Measurements from ENCODE around the gene XPR1.
"Not testable (repeated sequence)": the region's sequence is repeated elsewhere in the genome, so short reads cannot be mapped to it uniquely, and the experiment has no call there.

Gene XPR1

DNA sequence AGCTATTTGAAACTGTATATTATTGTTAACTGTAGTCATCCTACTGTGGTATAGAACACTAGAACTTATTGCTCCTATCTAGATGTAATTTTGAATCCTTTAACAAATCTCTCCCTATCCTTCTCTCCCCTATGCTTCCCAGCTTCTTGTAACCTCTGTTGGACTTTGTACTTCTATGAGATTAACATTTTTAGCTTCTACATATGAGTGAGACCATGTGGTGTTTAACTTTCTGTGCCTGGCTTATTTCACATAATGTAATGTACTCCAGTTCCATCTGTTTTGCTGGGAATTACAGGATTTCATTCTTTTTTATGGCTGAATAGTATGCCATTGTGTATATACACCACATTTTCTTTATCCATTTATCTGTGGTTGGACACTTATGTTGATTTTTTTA lies 216.4 kb downstream of the XPR1 start:
- no peak for DNase-seq

GRCh38 chr1:180849031-180849775 lies 217.4 kb downstream of the XPR1 start:
- no peak for DNase-seq

GRCh38 chr1:180851995-180852887 lies 220.4 kb downstream of the XPR1 start:
- no peak for DNase-seq

GRCh38 chr1:180854001-180854400 lies 222.2 kb downstream of the XPR1 start:
- DNase-seq, result no peak

DNA sequence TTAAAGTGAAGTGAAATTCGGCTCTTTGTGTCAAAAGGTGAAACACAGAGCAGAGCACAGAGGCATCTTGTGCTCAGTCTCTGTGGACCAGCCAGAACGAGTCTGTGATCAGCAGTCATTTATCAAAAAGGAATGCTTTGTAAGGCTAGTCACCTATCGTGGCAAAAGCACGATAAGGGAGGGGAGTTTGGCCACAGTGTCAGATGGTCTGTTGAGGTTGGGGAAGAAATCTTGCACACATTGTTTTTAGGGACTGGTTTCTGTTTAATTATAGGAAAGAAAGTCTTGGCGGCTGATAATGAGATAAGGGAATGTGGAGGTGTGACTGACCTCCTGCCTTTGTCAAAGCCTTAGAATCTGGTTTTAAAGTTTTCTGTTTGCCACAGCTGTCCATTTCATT lies 222.6 kb downstream of the XPR1 start:
- DNase-seq, result no peak

GRCh38 chr1:180857947-180858725 lies 226.3 kb downstream of the XPR1 start:
- not testable (repeated sequence) for DNase-seq

GRCh38 chr1:180859306-180859705 lies 227.5 kb downstream of the XPR1 start:
- no peak for DNase-seq

GRCh38 chr1:180860535-180860934 lies 228.7 kb downstream of the XPR1 start:
- DNase-seq, result no peak

- DNase-seq, result no peak
Observed at GRCh38 chr1:180862305-180862704, 230.5 kb downstream of the XPR1 start.

DNA sequence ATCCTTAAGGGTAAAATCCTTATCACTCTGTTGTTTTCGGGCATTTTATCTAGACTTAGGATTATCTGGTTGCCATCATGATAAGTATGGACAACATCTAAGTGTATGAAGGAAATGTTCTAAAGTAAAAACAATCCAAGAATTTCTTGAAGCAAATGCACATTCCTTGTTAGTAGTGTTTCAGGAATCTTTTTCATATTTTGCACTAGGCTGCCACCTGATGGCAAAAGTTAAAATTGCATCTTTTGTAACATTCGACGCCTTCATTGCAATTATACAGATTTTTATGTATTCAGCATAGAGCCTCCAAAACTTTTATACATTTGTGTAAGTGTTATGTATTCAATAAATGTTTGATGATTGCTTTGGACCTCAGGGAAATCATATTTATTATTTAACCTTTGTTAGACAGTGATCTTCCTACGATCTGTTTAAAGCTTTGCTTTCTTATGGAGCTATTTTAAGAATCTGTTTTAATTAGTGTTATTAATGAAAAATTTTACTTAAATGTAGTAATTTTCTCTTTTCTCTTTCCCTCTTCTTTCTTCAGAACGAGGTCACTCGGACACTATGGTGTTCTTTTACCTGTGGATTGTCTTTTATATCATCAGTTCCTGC lies 231.4 kb downstream of the XPR1 start:
- no peak for DNase-seq

DNA sequence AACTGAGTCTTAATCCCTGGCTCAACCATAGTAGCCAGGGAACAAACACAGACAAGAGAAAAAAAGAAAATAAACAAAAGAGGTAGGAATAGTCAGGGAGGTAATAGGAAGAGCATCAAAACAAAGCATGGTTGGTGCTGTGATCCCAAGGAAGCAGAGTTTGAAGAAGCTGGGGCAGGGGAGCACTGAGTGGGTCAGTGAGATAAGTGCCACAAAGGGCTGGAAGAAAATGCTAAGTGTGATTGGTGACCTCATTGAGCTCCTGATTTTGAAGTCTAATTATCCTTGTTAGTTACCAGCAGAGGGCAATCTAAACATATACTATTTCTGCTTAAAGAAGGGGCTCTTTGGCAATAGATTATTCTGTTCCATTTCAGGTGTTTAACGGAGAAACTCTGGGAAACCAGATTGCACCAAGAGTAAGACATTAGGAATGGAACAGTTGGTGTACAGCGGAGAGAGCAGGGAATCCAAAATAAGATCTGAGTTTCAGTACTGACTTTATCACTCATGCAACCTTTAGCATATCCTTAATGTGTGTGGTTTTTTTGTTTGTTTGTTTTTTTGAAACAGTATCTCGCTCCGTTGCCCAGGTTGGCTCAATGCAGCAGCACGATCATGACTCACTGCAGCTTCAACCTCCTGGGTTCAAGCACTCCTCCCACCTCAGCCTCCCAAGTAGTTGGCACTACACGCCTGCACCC lies 250.1 kb downstream of the XPR1 start:
- peak; percentile 12 for DNase-seq

DNA sequence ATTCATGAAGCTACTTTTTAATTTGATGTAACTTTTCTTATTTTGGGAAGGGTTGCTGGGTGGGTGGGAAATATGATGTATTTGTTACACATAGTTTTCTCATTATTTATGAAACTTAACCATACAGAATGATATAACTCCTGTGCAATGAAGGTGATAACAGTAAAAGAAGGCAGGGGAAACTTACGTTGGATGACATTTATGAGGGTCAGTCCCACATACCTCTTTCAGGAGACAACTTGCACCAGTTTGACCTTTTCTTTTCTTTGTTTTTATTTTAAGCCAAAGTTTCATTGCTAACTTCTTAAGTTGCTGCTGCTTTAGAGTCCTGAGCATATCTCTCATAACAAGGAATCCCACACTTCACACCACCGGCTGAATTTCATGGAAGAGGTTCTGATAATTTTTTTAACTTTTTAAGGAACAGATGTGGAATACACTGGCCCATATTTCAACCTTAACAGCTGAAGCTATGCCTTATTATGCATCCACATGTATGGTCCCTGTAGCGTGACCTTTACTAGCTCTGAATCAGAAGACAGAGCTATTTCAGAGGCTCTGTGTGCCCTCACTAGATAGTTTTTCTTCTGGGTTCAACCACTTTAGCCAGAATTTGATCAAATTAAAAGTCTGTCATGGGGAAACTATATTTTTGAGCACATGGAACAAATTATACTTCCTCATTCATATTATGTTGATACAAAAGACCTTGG lies 252.9 kb downstream of the XPR1 start:
- no peak for DNase-seq

DNA sequence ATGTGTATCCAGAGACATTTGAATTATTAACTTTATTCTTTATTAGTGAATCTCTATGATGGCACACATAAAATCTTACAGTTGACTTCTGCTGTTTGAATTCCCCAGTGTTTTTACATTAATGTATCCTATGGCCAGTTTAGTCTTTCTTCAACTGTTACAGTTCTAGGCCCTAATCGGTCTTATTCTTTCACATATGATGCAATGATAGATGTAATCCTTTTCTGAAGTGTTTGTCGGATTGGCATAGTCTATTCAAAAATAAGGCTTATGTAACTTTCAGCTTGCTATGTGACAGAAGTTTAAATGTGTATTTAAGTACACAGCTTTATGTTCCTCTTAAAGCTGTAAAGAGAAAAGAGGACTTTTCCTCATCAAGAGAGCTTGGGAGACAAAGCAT lies 254.5 kb downstream of the XPR1 start:
- no peak for DNase-seq

DNA sequence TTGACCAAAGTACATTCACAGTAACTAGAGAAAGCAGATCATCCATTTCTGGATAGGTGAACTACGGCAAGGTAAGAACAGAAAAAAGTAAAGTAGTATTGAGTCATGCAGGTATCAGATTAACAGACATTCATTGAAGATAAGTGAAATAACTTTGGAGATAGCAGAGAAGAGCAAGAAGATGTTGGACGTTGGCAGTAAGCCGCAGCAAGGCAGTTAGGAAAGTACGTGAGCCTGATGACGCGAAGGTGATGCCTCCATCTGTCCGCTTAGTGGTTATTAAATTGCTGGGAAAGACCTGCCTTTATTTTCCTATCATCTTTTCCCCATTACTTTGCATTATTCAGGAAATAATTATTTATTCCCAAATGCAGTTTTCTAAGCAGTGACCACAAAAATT lies 256.0 kb downstream of the XPR1 start:
- DNase-seq, result no peak

GRCh38 chr1:180888870-180889269 lies 257.0 kb downstream of the XPR1 start:
- DNase-seq, result no peak

DNA sequence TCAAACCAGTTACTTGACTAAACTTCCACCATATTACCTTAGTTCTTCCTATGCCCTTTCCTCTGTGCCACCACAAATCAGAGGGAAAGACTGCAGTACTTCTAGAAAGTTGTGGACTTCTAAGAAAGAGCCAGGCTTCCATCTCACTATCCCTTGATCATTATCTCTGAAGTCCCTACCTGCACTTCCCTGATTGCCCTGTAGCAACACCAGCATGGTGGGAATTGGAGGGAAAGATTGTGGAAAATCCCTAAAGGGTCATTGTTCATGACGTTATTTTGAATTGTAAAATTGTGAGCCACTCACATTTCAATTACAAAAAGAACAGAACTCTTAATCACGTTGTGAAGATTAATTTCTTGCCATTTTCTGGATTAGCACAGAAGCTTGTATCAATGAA lies 257.5 kb downstream of the XPR1 start:
- DNase-seq, result no peak

- DNase-seq, result no peak
Observed at GRCh38 chr1:180892272-180892671, 260.4 kb downstream of the XPR1 start.

DNA sequence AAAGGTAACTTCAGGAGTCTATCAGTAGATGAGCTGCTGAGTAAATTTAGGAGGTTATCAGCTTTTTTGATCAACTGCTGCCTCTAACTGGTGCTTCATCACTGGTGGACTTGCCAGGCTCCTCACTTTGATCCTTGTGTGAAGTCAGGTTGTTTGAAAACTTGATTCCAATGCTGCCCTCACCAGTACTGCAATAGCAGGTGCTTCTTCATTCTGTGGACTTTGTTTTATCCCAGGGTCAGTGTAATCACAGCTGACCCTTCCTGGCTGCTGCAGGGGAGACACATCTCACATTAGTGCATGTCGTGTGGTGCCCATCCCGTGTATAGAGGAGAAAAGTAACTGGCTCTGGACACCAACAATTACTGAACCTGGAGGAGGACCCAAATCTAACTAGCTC lies 260.9 kb downstream of the XPR1 start:
- no peak for DNase-seq

GRCh38 chr1:180893614-180894013 lies 261.8 kb downstream of the XPR1 start:
- no peak for DNase-seq

DNA sequence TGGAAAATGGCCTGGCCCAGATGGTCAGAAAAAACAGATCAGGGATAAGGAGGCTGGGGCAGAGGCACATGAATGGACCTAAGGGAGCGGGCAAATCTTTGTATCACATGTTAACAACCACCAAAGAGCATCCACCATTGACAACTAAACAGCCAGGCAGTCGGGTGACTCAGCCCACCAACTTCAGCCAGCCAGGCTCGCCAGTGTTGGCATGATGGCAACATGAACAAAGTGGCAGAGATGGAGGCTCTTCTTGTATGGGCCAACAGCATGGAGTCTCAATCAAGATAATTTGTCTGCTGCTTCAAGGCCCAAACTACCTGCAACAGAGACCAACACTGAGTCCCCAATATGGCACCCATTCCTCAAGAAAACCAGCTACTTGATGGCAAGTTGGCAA lies 264.3 kb downstream of the XPR1 start:
- no peak for DNase-seq

- DNase-seq, result no peak
Observed at GRCh38 chr1:180898441-180899219, 266.8 kb downstream of the XPR1 start.
